Epithelial cell of proximal tubule (primary cell): Measurements from ENCODE around the gene ZCCHC13. TPM values are rescaled to one million over a fixed set of nuclear protein-coding genes. Genes with fewer than 3 reads are reported as not detected.
"Not testable (repeated sequence)": the region's sequence is repeated elsewhere in the genome, so short reads cannot be mapped to it uniquely, and the experiment has no call there.

ENCODE experiments used
- DNase-seq: peaks from one replicate; pipeline ENCODE4 v3.0.0-alpha.2; 2011; ENCODE audit warnings: low read depth
- H3K4me3 ChIP-seq: 2 replicates; pipeline ENCODE4 v1.5.1; 2011; ENCODE audit warnings: low read depth, mild to moderate bottlenecking, low read length
- CTCF ChIP-seq: conservative IDR thresholded peaks from 2 replicates; pipeline ENCODE4 v1.5.1; 2012; ENCODE audit warnings: low read depth, mild to moderate bottlenecking, low read length
- total RNA-seq: library from RNA; depleted of rRNA; stranded (reverse); fragments of >200 nt; gene quantifications from 2 replicates; pipeline ENCODE4 v1.2.3, GENCODE V29; 2015

Gene ZCCHC13
- total RNA-seq, 1 donor from 2014 or later: not detected

- no peak for DNase-seq
- TF ChIP-seq CTCF: no peak
- H3K4me3 ChIP-seq: no peak overlapping the region
Observed at GRCh38 chrX:74321191-74321590, 17.2 kb downstream of the ZCCHC13 start.

GRCh38 chrX:74324131-74324530, 20.2 kb downstream of the ZCCHC13 start:
- H3K4me3 ChIP-seq: no peak overlapping the region
- DNase-seq: no peak
- no peak for TF ChIP-seq CTCF

GRCh38 chrX:74325130-74326059, 21.4 kb downstream of the ZCCHC13 start:
- no peak for TF ChIP-seq CTCF
- no peak overlapping the region for H3K4me3 ChIP-seq

GRCh38 chrX:74338852-74339251, 34.9 kb downstream of the ZCCHC13 start:
- DNase-seq: no peak
- TF ChIP-seq CTCF: no peak
- no peak overlapping the region for H3K4me3 ChIP-seq

More at GRCh38 chrX:74325130-74326059, 21.4 kb downstream of the ZCCHC13 start:
- DNase-seq: no peak

- DNase-seq: no peak
- no peak overlapping the region for H3K4me3 ChIP-seq
- no peak for TF ChIP-seq CTCF
Observed at GRCh38 chrX:74340051-74340450, 36.1 kb downstream of the ZCCHC13 start.

GRCh38 chrX:74342211-74342610, 38.2 kb downstream of the ZCCHC13 start:
- DNase-seq, H3K4me3 ChIP-seq: not testable (repeated sequence)

- DNase-seq: peak; percentile 63
- H3K4me3 ChIP-seq: no peak overlapping the region
- TF ChIP-seq CTCF: peak; percentile 65
Observed at GRCh38 chrX:74343343-74344279, 39.6 kb downstream of the ZCCHC13 start.
